LNCaP clone FGC (cell line): ENCODE measurements around the gene PFDN2.
"Not testable (repeated sequence)": the region's sequence is repeated elsewhere in the genome, so short reads cannot be mapped to it uniquely, and the experiment has no call there.

ENCODE experiments used
- DNase-seq: peaks from one replicate; pipeline ENCODE4 v3.0.0-alpha.2; 2011; ENCODE audit warnings: low read depth
- H3K4me3 ChIP-seq: 2 replicates; pipeline ENCODE4 v1.5.1; 2011; ENCODE audit warnings: mild to moderate bottlenecking, low read depth, low read length, control low read depth
- TF ChIP-seq, protein P1 (sequence below): IDR thresholded peaks from 2 replicates; pipeline ENCODE4 v1.5.1; 2012; ENCODE audit warnings: mild to moderate bottlenecking; ENCODE audit not compliant: control insufficient read depth, insufficient read depth; ENCODE audit errors: extremely low read depth

The PFDN2 gene

DNA sequence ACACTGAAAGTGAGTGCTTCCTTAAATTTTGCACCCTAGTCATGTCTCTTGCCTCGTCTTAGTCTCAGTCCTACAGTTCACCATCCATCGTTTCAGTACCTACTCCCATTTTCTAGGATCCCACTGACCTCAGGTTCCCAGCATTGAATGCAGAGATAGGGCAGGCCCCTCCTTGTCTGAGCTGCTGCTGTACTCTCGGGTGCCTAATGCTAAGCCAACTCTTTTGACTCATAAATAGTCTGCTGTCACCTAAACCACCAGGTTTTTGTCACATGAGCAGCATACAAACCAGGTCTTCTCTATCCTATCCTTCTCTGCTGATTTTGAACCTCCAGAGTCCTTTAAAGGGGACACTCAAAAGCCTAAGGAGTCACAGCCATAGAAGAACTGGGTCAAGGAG is 51.1 kb downstream of the PFDN2 start:
- no peak for DNase-seq
- TF ChIP-seq, protein P1, sequence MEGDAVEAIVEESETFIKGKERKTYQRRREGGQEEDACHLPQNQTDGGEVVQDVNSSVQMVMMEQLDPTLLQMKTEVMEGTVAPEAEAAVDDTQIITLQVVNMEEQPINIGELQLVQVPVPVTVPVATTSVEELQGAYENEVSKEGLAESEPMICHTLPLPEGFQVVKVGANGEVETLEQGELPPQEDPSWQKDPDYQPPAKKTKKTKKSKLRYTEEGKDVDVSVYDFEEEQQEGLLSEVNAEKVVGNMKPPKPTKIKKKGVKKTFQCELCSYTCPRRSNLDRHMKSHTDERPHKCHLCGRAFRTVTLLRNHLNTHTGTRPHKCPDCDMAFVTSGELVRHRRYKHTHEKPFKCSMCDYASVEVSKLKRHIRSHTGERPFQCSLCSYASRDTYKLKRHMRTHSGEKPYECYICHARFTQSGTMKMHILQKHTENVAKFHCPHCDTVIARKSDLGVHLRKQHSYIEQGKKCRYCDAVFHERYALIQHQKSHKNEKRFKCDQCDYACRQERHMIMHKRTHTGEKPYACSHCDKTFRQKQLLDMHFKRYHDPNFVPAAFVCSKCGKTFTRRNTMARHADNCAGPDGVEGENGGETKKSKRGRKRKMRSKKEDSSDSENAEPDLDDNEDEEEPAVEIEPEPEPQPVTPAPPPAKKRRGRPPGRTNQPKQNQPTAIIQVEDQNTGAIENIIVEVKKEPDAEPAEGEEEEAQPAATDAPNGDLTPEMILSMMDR: no peak
- no peak overlapping the region for H3K4me3 ChIP-seq

GRCh38 chr1:161065681-161066080 is 52.2 kb downstream of the PFDN2 start:
- DNase-seq, H3K4me3 ChIP-seq: not testable (repeated sequence)

DNA sequence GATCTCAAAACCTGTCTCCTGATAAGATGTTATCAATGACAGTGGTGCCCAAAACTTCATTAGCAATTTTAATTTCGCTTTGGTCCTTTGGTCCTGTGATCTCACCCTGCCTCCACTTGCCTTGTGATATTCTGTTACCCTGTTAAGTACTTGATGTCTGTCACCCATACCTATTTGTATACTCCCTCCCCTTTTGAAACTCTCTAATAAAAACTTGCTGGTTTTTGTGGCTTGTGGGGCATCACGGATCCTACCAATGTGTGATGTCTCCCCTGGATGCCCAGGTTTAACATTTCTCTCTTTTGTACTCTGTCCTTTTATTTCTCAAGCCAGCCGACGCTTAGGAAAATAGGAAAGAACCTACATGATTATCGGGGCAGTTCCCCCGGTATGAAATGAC is 53.9 kb downstream of the PFDN2 start:
- not testable (repeated sequence) for DNase-seq, H3K4me3 ChIP-seq

DNA sequence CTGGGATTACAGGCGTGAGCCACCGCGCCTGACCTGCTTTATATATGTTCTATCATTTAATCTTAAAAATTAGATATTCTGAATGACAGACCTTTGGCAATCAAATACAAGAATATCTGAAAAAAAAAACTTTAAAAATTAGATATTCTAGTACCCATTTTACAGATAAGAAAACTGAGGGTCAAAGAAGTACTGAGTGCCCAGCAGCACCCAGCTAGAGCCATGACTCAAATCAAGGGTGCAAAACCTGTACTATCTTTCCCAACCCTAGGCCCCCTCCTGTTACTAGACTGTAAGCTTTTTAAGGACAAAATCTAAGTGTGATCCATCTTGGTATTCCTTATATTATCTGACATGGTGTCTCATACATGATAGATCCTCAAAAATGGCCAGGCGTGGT is 56.4 kb downstream of the PFDN2 start:
- TF ChIP-seq, protein P1: no peak
- DNase-seq: no peak
- H3K4me3 ChIP-seq: no peak overlapping the region

DNA sequence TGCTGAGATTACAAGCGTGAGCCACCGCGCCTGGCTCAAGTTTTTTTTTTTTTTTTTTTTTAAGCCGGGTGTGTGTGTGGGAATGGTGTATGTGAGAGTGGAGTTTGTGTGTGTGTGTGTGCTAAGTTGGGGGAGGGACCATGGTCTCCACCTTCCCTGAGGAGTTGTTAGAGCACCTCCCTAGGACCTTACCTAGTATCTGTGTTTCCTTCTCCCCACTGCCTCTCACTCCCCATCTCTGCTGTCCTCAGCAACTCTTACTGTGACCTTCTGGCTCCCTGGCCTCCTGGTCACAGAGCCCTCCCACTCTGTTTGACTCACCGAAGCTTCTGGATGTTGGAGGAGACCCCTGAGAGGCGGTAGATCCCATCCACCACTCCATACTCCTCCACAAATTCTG is 58.5 kb downstream of the PFDN2 start:
- TF ChIP-seq, protein P1: no peak
- no peak overlapping the region for H3K4me3 ChIP-seq
- no peak for DNase-seq

DNA sequence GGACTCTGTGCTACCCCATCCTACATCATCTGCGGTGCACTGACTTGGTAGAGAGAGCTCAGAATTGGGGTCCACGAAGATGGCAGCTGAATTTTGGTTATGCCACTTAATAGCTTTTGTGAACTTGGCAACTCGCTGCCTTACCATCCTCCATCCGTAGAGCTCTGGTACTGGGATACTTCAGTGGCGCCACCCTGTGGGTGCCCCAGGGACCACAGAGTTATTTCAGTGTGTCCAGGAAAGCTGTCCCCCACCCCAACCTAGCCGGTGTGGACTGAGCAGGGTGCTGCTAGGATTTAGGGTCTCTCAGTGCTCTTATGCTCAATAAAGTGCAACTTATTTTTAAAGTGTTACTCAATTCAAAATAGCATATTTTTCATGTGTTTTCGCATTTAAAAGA is 63.0 kb downstream of the PFDN2 start:
- H3K4me3 ChIP-seq: no peak overlapping the region
- DNase-seq: no peak
- TF ChIP-seq, protein P1: no peak

DNA sequence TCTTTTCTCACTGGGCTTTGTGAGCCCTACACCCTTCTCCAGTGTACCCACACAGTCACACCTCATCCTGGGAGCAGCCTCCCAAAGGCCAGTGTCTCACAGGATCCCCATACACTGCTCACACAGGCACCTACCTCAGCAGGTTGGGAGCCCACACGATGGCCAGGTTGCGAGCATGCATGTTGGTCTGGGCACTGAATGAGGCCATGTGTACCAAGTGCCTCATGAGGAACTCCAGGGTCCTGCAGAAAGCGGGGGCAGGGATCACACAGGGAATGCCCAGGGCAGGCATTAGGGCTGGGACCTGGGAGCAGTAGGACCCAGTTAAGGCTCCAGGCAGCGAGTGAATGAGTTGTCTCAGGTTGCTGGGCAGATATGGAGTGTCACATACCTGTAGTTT is 63.6 kb downstream of the PFDN2 start:
- no peak for DNase-seq
- no peak overlapping the region for H3K4me3 ChIP-seq
- TF ChIP-seq, protein P1: no peak

GRCh38 chr1:161052899-161053298 is 64.9 kb downstream of the PFDN2 start:
- TF ChIP-seq, protein P1: no peak

More at GRCh38 chr1:161052899-161053298, 64.9 kb downstream of the PFDN2 start:
- DNase-seq: no peak
- H3K4me3 ChIP-seq: no peak overlapping the region
